Gastrocnemius medialis (tissue), 4 donors: ENCODE data around the gene C1QL4.

Experiments used
- POLR2A ChIP-seq, 2 donors: fragments of 450-650 bp; IDR thresholded peaks; one replicate each; pipeline ENCODE4 v1.6.1; 2017; ENCODE audit warnings: antibody characterized with exemption in 2 of 2, mild to moderate bottlenecking in 2 of 2, moderate library complexity in 2 of 2
- TF ChIP-seq, protein P1 (sequence below), 5 experiments: fragments of 450-650 bp in 3 of 5; fragments of 200-600 bp in 2 of 5; sonication (generic) in 2 of 5; IDR thresholded peaks in 4 of 5; conservative IDR thresholded peaks in 1 of 5; 1 replicate in 4 of 5; 2 replicates in 1 of 5; pipeline ENCODE4 v1.5.1; 2016 to 2019; ENCODE audit warnings: antibody characterized with exemption in 5 of 5, mild to moderate bottlenecking in 3 of 5, moderate library complexity in 3 of 5

DNA sequence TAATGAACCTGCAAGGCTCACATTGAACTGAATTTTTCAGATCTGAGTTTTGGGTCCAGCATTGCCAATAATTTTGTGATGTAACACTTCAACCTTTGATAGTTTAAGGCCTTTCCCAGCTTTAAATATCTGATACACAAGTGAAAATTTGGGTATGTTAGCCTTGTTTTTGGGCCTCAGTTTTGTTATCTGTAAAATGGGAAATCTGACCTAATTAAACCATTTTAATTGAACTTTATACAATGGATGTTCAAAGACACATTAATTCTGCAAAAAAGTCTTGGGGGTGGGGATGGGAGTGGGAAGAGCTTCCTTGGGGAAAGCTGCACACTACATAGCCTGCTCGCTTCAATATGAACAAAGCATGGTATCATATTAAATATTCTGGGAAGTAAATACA, 25.1 kb upstream of the C1QL4 start:
- TF ChIP-seq, protein P1, sequence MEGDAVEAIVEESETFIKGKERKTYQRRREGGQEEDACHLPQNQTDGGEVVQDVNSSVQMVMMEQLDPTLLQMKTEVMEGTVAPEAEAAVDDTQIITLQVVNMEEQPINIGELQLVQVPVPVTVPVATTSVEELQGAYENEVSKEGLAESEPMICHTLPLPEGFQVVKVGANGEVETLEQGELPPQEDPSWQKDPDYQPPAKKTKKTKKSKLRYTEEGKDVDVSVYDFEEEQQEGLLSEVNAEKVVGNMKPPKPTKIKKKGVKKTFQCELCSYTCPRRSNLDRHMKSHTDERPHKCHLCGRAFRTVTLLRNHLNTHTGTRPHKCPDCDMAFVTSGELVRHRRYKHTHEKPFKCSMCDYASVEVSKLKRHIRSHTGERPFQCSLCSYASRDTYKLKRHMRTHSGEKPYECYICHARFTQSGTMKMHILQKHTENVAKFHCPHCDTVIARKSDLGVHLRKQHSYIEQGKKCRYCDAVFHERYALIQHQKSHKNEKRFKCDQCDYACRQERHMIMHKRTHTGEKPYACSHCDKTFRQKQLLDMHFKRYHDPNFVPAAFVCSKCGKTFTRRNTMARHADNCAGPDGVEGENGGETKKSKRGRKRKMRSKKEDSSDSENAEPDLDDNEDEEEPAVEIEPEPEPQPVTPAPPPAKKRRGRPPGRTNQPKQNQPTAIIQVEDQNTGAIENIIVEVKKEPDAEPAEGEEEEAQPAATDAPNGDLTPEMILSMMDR (IDR thresholded peaks at IDR 0.05 in 4 of 5, conservative IDR thresholded peaks at IDR 0.05 in 1 of 5) = no peak
- TF ChIP-seq POLR2A (IDR thresholded peaks at IDR 0.05) = no peak
